Measurements from ENCODE around the gene FREM1.

The FREM1 gene

DNA sequence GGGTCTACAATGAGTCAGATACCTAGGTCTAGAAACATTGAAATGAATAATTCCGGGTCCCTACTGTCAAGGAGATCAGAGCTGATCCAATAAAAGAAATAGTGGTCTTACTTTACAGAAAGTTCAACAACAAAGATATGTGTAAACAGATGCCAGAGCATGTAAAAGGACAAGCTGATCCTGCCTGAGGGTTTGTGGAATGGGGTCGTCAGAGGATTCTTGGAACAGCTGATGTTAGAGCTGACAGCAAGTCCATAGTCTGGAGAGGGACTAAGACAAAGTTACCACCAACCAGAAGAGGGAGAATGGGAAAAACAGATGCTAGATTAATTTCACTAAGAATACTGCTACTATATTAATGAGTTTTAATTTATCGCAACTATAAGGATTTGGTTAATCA, 71.5 kb downstream of the FREM1 start:
- H3K9ac ChIP-seq (ENCODE audit: insufficient read length, low read depth): no peak overlapping the region
- no peaks in the 10 kb centered on the region for H3K4me1 ChIP-seq (ENCODE audit: insufficient read depth, insufficient read length)
- DNase-seq (ENCODE audit: low read depth, low spot score): no peak
- H3K4me3 ChIP-seq (ENCODE audit: insufficient read length, low read depth): no peak overlapping the region
- H3K9me3 ChIP-seq (ENCODE audit: insufficient read depth, low read length): no peaks in the 10 kb centered on the region
- H3K36me3 ChIP-seq (ENCODE audit: insufficient read depth, insufficient read length, low read length): no peaks in the 10 kb centered on the region
- TF ChIP-seq SUZ12 (IDR thresholded peaks at IDR 0.05; ENCODE audit: extremely low read depth, insufficient read depth, insufficient read length) (no peak), ZNF274 (IDR thresholded peaks at IDR 0.05; ENCODE audit: low read depth, low read length) (no peak), YY1 (IDR thresholded peaks at IDR 0.05; ENCODE audit: insufficient read depth, insufficient read length) (no peak)
- no peaks in the 10 kb centered on the region for H3K27me3 ChIP-seq (ENCODE audit: insufficient read depth, insufficient read length)

DNA sequence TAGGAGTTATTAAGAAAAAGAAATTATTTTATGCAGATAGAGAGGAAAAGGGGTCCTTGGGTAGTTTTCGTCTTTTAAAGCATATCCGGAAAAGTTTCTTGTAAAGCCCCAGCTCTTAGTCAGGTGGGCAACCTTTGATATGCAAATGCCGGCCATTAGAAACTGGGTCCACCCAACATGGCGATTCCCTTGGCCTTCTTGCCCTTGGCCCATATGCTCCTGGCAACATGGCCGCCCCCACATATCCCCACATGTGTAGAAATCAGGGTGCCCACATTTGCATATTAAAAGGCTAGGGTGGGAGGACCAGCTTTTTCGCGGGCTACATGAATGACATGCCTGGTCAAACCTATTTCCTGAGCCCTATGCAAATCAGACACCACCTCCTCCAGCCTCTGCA, 73.3 kb downstream of the FREM1 start:
- no peak overlapping the region for H3K9ac ChIP-seq (ENCODE audit: insufficient read length, low read depth)
- no peaks in the 10 kb centered on the region for H3K4me1 ChIP-seq (ENCODE audit: insufficient read depth, insufficient read length)
- no peaks in the 10 kb centered on the region for H3K9me3 ChIP-seq (ENCODE audit: insufficient read depth, low read length)
- no peaks in the 10 kb centered on the region for H3K36me3 ChIP-seq (ENCODE audit: insufficient read depth, insufficient read length, low read length)
- no peak overlapping the region for H3K4me3 ChIP-seq (ENCODE audit: insufficient read length, low read depth)
- no peaks in the 10 kb centered on the region for H3K27me3 ChIP-seq (ENCODE audit: insufficient read depth, insufficient read length)
- no peak for DNase-seq (ENCODE audit: low read depth, low spot score)
- TF ChIP-seq ZNF274 (IDR thresholded peaks at IDR 0.05; ENCODE audit: low read depth, low read length) (no peak), SUZ12 (IDR thresholded peaks at IDR 0.05; ENCODE audit: extremely low read depth, insufficient read depth, insufficient read length) (no peak), YY1 (IDR thresholded peaks at IDR 0.05; ENCODE audit: insufficient read depth, insufficient read length) (no peak)

DNA sequence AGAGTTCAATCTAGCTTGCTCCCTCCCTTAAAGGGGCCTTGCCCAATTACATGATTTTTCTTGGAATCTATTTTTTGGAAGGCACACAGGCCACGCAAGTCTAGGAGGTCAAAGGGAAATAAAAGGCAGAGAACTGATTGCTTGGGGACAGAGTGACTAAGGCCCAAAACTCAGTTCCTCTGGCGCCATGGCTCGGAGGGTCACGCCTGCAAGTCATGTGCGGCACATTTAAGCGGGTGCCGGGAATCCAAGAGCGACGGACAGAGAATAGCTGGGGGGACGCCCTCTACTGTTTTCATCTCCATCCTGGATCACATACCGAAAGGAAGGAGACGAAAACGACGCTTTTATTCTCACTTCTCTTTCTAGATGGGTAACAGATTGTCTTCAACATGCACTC, 78.6 kb downstream of the FREM1 start:
- Histone ChIP-seq H3K9me3 (ENCODE audit: insufficient read depth, low read length) (no peaks in the 10 kb centered on the region), H3K9ac (ENCODE audit: insufficient read length, low read depth) (no peak overlapping the region), H3K36me3 (ENCODE audit: insufficient read depth, insufficient read length, low read length) (no peaks in the 10 kb centered on the region), H3K4me3 (ENCODE audit: insufficient read length, low read depth) (no peak overlapping the region), H3K4me1 (ENCODE audit: insufficient read depth, insufficient read length) (no peaks in the 10 kb centered on the region), H3K27me3 (ENCODE audit: insufficient read depth, insufficient read length) (no peaks in the 10 kb centered on the region)
- DNase-seq (ENCODE audit: low read depth, low spot score): no peak
- no peak for TF ChIP-seq YY1 (IDR thresholded peaks at IDR 0.05; ENCODE audit: insufficient read depth, insufficient read length)
- TF ChIP-seq SUZ12 (IDR thresholded peaks at IDR 0.05; ENCODE audit: extremely low read depth, insufficient read depth, insufficient read length): no peak
- no peak for TF ChIP-seq ZNF274 (IDR thresholded peaks at IDR 0.05; ENCODE audit: low read depth, low read length)

DNA sequence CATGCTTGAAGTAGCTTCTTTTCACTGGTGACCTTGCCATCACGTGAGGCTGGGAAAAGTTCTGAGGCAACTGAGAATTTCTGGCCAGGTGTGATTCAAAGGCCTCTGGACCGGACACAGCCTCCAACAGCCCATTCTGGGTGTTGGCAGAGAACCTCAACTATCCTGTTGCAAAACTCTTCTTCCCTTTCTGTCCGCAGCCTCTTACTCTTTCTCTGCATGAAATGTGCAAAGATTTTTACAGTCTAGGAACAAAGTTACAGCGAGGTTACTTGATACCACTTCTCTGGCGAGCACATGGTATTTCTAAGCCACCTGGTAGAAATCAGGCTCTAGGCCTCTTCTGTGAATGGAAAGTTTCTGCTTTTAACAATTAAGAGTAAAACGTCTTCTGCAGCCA, 79.2 kb downstream of the FREM1 start:
- H3K9ac ChIP-seq (ENCODE audit: insufficient read length, low read depth): no peak overlapping the region
- no peaks in the 10 kb centered on the region for H3K27me3 ChIP-seq (ENCODE audit: insufficient read depth, insufficient read length)
- no peak overlapping the region for H3K4me3 ChIP-seq (ENCODE audit: insufficient read length, low read depth)
- no peak for DNase-seq (ENCODE audit: low read depth, low spot score)
- TF ChIP-seq ZNF274 (IDR thresholded peaks at IDR 0.05; ENCODE audit: low read depth, low read length) (no peak), SUZ12 (IDR thresholded peaks at IDR 0.05; ENCODE audit: extremely low read depth, insufficient read depth, insufficient read length) (no peak), YY1 (IDR thresholded peaks at IDR 0.05; ENCODE audit: insufficient read depth, insufficient read length) (no peak)
- H3K36me3 ChIP-seq (ENCODE audit: insufficient read depth, insufficient read length, low read length): no peaks in the 10 kb centered on the region
- H3K4me1 ChIP-seq (ENCODE audit: insufficient read depth, insufficient read length): no peaks in the 10 kb centered on the region
- H3K9me3 ChIP-seq (ENCODE audit: insufficient read depth, low read length): no peaks in the 10 kb centered on the region

DNA sequence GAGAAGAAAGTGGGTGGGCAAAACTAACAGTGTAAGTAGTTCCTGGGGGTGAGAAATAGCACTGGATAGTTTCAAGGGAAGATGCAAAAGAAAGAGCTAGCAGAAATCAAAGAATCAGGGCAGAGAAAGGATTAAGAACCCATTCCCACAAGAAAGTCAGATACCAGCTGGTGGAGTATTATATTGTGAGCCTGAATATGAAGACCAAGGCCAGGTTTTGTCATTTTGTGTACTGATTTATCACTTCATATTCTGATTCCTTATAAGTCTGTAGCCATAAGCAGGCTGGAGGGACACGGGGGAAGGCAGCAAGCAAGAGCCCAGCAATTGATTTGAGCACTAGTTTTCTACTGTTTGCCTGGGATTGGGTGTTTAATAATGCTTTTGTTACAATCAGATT, 80.2 kb downstream of the FREM1 start:
- Histone ChIP-seq H3K9ac (ENCODE audit: insufficient read length, low read depth) (no peak overlapping the region), H3K4me1 (ENCODE audit: insufficient read depth, insufficient read length) (no peaks in the 10 kb centered on the region), H3K9me3 (ENCODE audit: insufficient read depth, low read length) (no peaks in the 10 kb centered on the region), H3K4me3 (ENCODE audit: insufficient read length, low read depth) (no peak overlapping the region), H3K27me3 (ENCODE audit: insufficient read depth, insufficient read length) (no peaks in the 10 kb centered on the region), H3K36me3 (ENCODE audit: insufficient read depth, insufficient read length, low read length) (no peaks in the 10 kb centered on the region)
- TF ChIP-seq YY1 (IDR thresholded peaks at IDR 0.05; ENCODE audit: insufficient read depth, insufficient read length) (no peak), SUZ12 (IDR thresholded peaks at IDR 0.05; ENCODE audit: extremely low read depth, insufficient read depth, insufficient read length) (no peak), ZNF274 (IDR thresholded peaks at IDR 0.05; ENCODE audit: low read depth, low read length) (no peak)
- no peak for DNase-seq (ENCODE audit: low read depth, low spot score)

DNA sequence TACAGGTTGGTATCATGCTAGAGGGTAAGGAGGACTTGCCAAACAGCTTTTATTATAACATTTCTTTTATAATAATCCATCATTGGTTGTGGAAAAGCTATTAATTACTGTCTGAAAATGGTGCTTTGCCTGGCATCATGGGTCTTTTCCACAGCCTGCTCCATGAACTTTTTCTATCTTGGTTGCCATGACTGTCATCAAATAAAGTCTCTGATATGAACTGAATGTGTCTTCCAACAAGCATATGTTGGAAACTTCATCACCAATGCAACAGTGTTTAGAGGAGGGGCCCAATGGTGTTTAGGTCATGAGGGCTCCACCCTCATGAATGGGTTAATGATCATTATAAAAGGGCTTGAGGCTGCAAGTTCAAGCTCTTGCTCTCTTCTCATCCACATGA, 81.0 kb downstream of the FREM1 start:
- TF ChIP-seq ZNF274 (IDR thresholded peaks at IDR 0.05; ENCODE audit: low read depth, low read length) (no peak), YY1 (IDR thresholded peaks at IDR 0.05; ENCODE audit: insufficient read depth, insufficient read length) (no peak), SUZ12 (IDR thresholded peaks at IDR 0.05; ENCODE audit: extremely low read depth, insufficient read depth, insufficient read length) (no peak)
- H3K4me3 ChIP-seq (ENCODE audit: insufficient read length, low read depth): no peak overlapping the region
- no peak overlapping the region for H3K9ac ChIP-seq (ENCODE audit: insufficient read length, low read depth)
- DNase-seq (ENCODE audit: low read depth, low spot score): no peak
- no peaks in the 10 kb centered on the region for H3K36me3 ChIP-seq (ENCODE audit: insufficient read depth, insufficient read length, low read length)
- no peaks in the 10 kb centered on the region for H3K4me1 ChIP-seq (ENCODE audit: insufficient read depth, insufficient read length)
- no peaks in the 10 kb centered on the region for H3K27me3 ChIP-seq (ENCODE audit: insufficient read depth, insufficient read length)
- H3K9me3 ChIP-seq (ENCODE audit: insufficient read depth, low read length): no peaks in the 10 kb centered on the region

DNA sequence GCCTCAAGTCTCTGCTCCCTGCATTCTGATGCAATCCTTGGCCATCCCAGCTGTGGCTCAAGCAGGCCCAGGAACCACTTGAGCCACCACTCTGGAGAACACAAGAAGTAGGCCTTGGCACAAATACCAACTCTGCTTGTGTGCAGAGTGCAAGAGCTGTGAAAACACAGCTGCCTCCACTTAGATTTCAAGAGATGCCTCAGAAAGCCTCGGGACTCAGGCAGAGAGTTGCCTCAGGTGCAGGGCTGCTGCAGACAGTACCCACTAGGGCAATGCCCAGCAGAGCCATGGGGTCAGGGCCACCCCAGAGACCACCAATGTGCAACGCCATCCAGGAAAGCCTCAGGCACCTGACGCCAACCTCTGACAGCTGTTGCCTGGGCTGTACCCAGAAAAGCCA, 82.4 kb downstream of the FREM1 start:
- TF ChIP-seq ZNF274 (IDR thresholded peaks at IDR 0.05; ENCODE audit: low read depth, low read length) (no peak), SUZ12 (IDR thresholded peaks at IDR 0.05; ENCODE audit: extremely low read depth, insufficient read depth, insufficient read length) (no peak), YY1 (IDR thresholded peaks at IDR 0.05; ENCODE audit: insufficient read depth, insufficient read length) (no peak)
- no peaks in the 10 kb centered on the region for H3K27me3 ChIP-seq (ENCODE audit: insufficient read depth, insufficient read length)
- no peak for DNase-seq (ENCODE audit: low read depth, low spot score)
- no peak overlapping the region for H3K9ac ChIP-seq (ENCODE audit: insufficient read length, low read depth)
- H3K4me3 ChIP-seq (ENCODE audit: insufficient read length, low read depth): no peak overlapping the region
- no peaks in the 10 kb centered on the region for H3K9me3 ChIP-seq (ENCODE audit: insufficient read depth, low read length)
- no peaks in the 10 kb centered on the region for H3K4me1 ChIP-seq (ENCODE audit: insufficient read depth, insufficient read length)
- H3K36me3 ChIP-seq (ENCODE audit: insufficient read depth, insufficient read length, low read length): no peaks in the 10 kb centered on the region

DNA sequence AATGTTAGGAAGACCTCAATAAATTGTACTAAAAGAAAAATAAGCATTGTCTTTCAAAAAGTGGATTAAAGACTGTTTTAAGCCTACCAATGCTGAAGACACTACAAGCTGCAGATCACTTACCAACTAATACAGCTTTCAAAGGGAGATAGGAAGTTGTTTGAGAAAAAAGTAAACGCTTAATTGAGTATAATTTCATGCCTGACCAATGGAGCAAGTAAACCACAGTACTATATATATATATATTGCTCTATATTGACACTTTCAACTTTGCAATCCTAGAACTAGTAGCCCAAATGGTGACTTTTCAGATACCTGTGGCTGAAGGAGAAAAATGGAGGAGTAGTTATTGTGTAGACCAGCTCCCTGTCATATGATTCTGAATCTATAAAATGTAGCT, 85.7 kb downstream of the FREM1 start:
- no peak overlapping the region for H3K9ac ChIP-seq (ENCODE audit: insufficient read length, low read depth)
- no peaks in the 10 kb centered on the region for H3K9me3 ChIP-seq (ENCODE audit: insufficient read depth, low read length)
- no peak overlapping the region for H3K4me3 ChIP-seq (ENCODE audit: insufficient read length, low read depth)
- H3K4me1 ChIP-seq (ENCODE audit: insufficient read depth, insufficient read length): no peaks in the 10 kb centered on the region
- DNase-seq (ENCODE audit: low read depth, low spot score): no peak
- no peaks in the 10 kb centered on the region for H3K27me3 ChIP-seq (ENCODE audit: insufficient read depth, insufficient read length)
- no peaks in the 10 kb centered on the region for H3K36me3 ChIP-seq (ENCODE audit: insufficient read depth, insufficient read length, low read length)
- TF ChIP-seq YY1 (IDR thresholded peaks at IDR 0.05; ENCODE audit: insufficient read depth, insufficient read length) (no peak), SUZ12 (IDR thresholded peaks at IDR 0.05; ENCODE audit: extremely low read depth, insufficient read depth, insufficient read length) (no peak), ZNF274 (IDR thresholded peaks at IDR 0.05; ENCODE audit: low read depth, low read length) (no peak)

All from NT2/D1 (cell line).